CD4-positive, alpha-beta T cell treated with Interleukin-6 at 100 ng/mL for 8 hours (primary cell): ENCODE data around the gene TTI1.
"Not testable (repeated sequence)": the region's sequence is repeated elsewhere in the genome, so short reads cannot be mapped to it uniquely, and the experiment has no call there.

Experiments used
- DNase-seq: peaks from one replicate; pipeline ENCODE4 v3.0.0-alpha.2; 2020; ENCODE audit warnings: mixed read lengths, low spot score

TTI1 gene

GRCh38 chr20:37968841-37969401 lies 64.3 kb downstream of the TTI1 start:
- no peak for DNase-seq

GRCh38 chr20:37963483-37963882 lies 69.8 kb downstream of the TTI1 start:
- not testable (repeated sequence) for DNase-seq

- no peak for DNase-seq
Observed at GRCh38 chr20:37961066-37961465, 72.2 kb downstream of the TTI1 start.

GRCh38 chr20:37958856-37959520 lies 74.3 kb downstream of the TTI1 start:
- no peak for DNase-seq

DNA sequence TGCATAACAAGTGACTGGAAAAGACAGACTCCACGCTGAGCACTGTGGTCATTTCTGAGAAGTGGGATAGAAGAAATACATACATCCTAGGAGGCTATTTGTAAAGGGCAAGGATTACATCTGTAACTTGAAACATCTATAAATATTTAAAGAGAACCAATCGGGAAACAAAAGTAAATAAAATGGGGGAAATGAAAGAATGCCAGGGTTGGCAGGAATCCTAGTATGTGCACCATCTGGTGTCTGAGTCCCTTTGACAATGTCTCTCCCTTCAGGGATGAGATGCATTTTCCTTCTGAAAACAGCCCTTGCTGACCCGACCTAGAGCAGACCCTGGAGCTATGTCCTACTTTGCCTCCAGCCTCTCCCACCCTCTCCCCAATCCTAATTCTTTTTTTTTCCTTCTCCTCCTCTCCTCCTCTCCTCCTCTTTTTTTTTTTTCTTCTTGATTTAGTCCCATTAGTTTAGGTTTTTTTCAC lies 77.1 kb downstream of the TTI1 start:
- DNase-seq, result no peak

DNA sequence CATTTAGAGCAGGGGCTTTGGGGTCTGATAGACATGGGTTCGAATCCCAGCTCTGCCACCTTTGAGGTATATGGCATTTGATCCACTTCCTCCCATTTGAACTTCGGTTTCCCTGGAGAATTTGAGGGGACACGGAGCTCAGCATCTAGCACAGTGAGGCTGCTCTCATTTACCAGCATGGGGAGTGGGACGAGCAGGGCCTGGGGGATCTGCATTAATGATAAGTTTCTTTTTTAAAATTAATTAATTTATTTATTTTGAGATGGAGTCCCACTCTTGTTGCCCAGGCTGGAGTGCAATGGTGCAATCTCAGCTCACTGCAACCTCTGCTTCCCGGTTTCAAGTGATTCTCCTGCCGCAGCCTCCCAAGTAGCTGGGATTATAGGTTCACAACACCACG lies 77.7 kb downstream of the TTI1 start:
- DNase-seq, result no peak

- no peak for DNase-seq
Observed at GRCh38 chr20:37954626-37955025, 78.6 kb downstream of the TTI1 start.

GRCh38 chr20:37954190-37954589 lies 79.1 kb downstream of the TTI1 start:
- no peak for DNase-seq

- DNase-seq, result no peak
Observed at GRCh38 chr20:37948956-37949355, 84.3 kb downstream of the TTI1 start.

DNA sequence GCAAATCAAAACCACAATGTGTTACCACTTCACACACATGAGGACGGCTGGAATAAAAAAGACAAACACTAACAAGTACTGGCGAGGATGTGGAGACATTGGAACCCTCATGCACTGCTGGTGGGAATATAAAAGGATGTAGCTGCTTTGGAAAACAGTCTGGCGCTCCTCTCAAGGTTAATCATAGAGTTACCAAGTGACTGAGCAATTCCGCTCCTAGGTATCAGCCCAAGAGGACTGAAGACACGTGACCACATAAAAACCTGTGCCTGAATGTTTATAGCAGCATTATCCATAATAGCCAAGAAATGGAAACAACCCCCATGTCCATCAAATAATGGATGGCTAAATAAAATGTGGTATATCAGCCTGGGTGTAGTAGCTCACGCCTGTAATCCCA lies 85.3 kb downstream of the TTI1 start:
- no peak for DNase-seq

- DNase-seq, result no peak
Observed at GRCh38 chr20:37946946-37947345, 86.3 kb downstream of the TTI1 start.

GRCh38 chr20:37945091-37945547 lies 88.1 kb downstream of the TTI1 start:
- no peak for DNase-seq

GRCh38 chr20:37944456-37944981 lies 88.7 kb downstream of the TTI1 start:
- no peak for DNase-seq

- no peak for DNase-seq
Observed at GRCh38 chr20:37943501-37944455, 89.5 kb downstream of the TTI1 start.

DNA sequence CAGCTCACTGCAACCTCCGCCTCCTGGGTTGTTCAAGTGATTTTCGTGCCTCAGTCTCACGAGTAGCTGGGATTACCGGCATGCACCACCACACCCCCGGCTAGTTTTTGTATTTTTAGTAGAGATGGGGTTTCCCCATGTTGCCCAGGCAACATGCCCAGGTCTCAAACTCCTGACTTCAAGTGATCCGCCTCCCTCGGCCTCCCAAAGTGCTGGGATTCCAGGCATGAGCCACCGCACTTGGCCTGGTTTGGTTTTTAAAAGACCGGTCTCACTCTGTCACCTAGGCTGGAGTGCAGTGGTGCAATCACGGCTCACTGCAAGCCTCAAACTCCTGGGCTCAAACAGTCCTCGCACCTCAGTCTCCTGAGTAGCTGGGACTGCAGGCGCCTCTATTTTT lies 90.2 kb downstream of the TTI1 start:
- no peak for DNase-seq

DNA sequence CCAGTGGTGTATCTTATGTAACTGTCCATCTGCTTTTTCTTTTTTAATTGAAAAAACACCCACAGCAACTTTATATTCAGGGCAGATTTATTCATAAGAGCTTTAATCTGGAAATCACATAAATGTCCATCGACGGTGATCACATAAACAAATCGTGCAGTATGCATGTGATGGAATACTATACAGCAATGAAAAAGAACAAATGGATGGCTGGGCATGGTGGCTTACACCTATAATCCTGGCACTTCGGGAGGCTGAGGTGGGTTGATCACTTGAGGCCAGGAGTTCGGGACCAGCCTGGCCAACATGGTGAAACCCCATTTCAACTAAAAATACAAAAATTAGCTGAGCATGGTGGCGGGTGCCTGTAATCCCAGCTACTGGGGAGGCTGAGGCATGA lies 91.3 kb downstream of the TTI1 start:
- no peak for DNase-seq

- no peak for DNase-seq
Observed at GRCh38 chr20:37941332-37941731, 91.9 kb downstream of the TTI1 start.

DNA sequence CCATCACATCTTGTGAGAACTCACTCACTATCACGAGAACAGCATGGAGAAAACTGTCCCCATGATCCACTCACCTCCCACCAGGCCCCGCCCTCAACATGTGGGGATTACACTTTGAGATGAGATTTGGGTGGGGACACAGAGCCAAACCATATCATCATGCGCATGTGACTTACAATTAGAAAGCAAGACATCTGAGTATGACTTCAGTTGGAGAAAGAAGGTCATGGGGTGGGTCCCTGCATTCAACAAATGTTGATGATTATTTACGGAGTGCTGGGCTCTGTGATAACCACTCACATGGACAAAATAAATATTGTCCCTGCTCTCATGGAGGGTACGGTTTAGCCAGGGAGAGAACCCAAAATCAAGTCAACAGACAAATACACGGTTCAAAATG lies 92.4 kb downstream of the TTI1 start:
- DNase-seq, result no peak

GRCh38 chr20:37939701-37940560 lies 93.3 kb downstream of the TTI1 start:
- DNase-seq, result no peak

- DNase-seq, result no peak
Observed at GRCh38 chr20:37938954-37939353, 94.3 kb downstream of the TTI1 start.

DNA sequence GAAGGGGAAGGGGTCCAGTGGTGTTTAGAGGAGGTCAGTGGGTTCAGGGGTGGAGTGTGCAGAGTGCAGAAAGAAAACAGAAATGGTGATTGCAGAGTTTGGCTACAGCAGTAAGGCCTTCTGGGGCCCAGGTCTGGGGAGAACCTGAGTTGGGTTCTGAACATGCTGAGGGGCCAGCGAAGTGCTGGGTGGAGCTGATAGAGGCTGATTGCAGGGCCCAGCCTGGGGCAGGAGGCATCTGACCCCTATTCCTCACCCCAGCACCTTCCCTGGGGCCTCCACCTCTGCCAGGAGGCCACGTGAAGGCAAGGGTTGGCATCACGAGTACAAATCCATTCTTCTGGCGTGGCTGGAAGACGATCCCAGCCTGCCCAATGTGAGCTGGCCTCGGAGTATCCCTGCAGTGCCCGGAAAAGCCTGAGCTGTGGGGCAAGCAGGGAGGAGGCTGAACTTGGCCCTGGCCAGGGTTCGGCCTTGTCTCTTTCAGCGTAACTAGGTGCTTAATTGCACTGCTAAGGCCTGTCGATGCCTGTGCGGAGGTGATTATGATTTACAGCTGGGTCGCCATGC lies 95.0 kb downstream of the TTI1 start:
- DNase-seq, result no peak
